ENCODE data around the gene MAP3K13.
"Not testable (repeated sequence)": the region's sequence is repeated elsewhere in the genome, so short reads cannot be mapped to it uniquely, and the experiment has no call there.

The MAP3K13 gene

GRCh38 chr3:185439745-185440466 lies 77.0 kb downstream of the MAP3K13 start:
- H3K27ac ChIP-seq: no peak overlapping the region
- H3K9ac ChIP-seq (ENCODE audit: insufficient read length): no peak overlapping the region
- H3K9me3 ChIP-seq (ENCODE audit: low read depth, low read length): no peaks in the 10 kb centered on the region
- DNase-seq (ENCODE audit: low read depth, low spot score): no peak
- no peaks in the 10 kb centered on the region for H3K36me3 ChIP-seq (ENCODE audit: insufficient read depth, low read length)
- no peak overlapping the region for H3K4me3 ChIP-seq
- no peak for TF ChIP-seq POLR2AphosphoS5 (IDR thresholded peaks at IDR 0.05; ENCODE audit: borderline replicate concordance, low read depth, low read length)
- TF ChIP-seq FOXP2 (optimal IDR thresholded peaks at IDR 0.05; ENCODE audit: control extremely low read depth, extremely low read length, insufficient read depth): no peak
- no peak for TF ChIP-seq EZH2 (IDR thresholded peaks at IDR 0.05)

- no peaks in the 10 kb centered on the region for H3K36me3 ChIP-seq (ENCODE audit: insufficient read depth, low read length)
These were observed 79.1 kb downstream of the MAP3K13 start for GRCh38 chr3:185442031-185442430.

GRCh38 chr3:185444329-185444728 lies 81.4 kb downstream of the MAP3K13 start:
- Histone ChIP-seq H3K27ac (no peak overlapping the region), H3K9me3 (ENCODE audit: low read depth, low read length) (no peaks in the 10 kb centered on the region), H3K4me3 (no peak overlapping the region), H3K36me3 (ENCODE audit: insufficient read depth, low read length) (no peaks in the 10 kb centered on the region), H3K9ac (ENCODE audit: insufficient read length) (no peak overlapping the region)
- TF ChIP-seq FOXP2 (optimal IDR thresholded peaks at IDR 0.05; ENCODE audit: control extremely low read depth, extremely low read length, insufficient read depth): no peak
- no peak for TF ChIP-seq EZH2 (IDR thresholded peaks at IDR 0.05)
- no peak for DNase-seq (ENCODE audit: low read depth, low spot score)

More at GRCh38 chr3:185442031-185442430, 79.1 kb downstream of the MAP3K13 start:
- DNase-seq (ENCODE audit: low read depth, low spot score): no peak
- H3K27ac ChIP-seq: no peak overlapping the region
- H3K4me3 ChIP-seq: no peak overlapping the region
- TF ChIP-seq POLR2AphosphoS5 (IDR thresholded peaks at IDR 0.05; ENCODE audit: borderline replicate concordance, low read depth, low read length) (no peak), EZH2 (IDR thresholded peaks at IDR 0.05) (no peak), FOXP2 (optimal IDR thresholded peaks at IDR 0.05; ENCODE audit: control extremely low read depth, extremely low read length, insufficient read depth) (no peak)
- H3K9ac ChIP-seq (ENCODE audit: insufficient read length): no peak overlapping the region
- H3K9me3 ChIP-seq (ENCODE audit: low read depth, low read length): no peaks in the 10 kb centered on the region

GRCh38 chr3:185448107-185448506 lies 85.2 kb downstream of the MAP3K13 start:
- TF ChIP-seq FOXP2 (optimal IDR thresholded peaks at IDR 0.05; ENCODE audit: control extremely low read depth, extremely low read length, insufficient read depth) (no peak), EZH2 (IDR thresholded peaks at IDR 0.05) (no peak), POLR2AphosphoS5 (IDR thresholded peaks at IDR 0.05; ENCODE audit: borderline replicate concordance, low read depth, low read length) (no peak)
- H3K36me3 ChIP-seq (ENCODE audit: insufficient read depth, low read length): no peaks in the 10 kb centered on the region
- H3K27ac ChIP-seq: no peak overlapping the region
- no peak overlapping the region for H3K9ac ChIP-seq (ENCODE audit: insufficient read length)
- DNase-seq (ENCODE audit: low read depth, low spot score): no peak
- H3K4me3 ChIP-seq: no peak overlapping the region
- no peaks in the 10 kb centered on the region for H3K9me3 ChIP-seq (ENCODE audit: low read depth, low read length)

- H3K9ac ChIP-seq (ENCODE audit: insufficient read length); H3K4me3 ChIP-seq; DNase-seq (ENCODE audit: low read depth, low spot score); H3K36me3 ChIP-seq (ENCODE audit: insufficient read depth, low read length); H3K9me3 ChIP-seq (ENCODE audit: low read depth, low read length); H3K27ac ChIP-seq: not testable (repeated sequence)
These were observed 88.5 kb downstream of the MAP3K13 start for GRCh38 chr3:185451432-185451831.

GRCh38 chr3:185457376-185457775 lies 94.4 kb downstream of the MAP3K13 start:
- H3K36me3 ChIP-seq (ENCODE audit: insufficient read depth, low read length): no peaks in the 10 kb centered on the region
- H3K4me3 ChIP-seq: no peak overlapping the region

GRCh38 chr3:185460309-185460708 lies 97.4 kb downstream of the MAP3K13 start:
- Histone ChIP-seq H3K9ac (ENCODE audit: insufficient read length) (no peak overlapping the region), H3K4me3 (no peak overlapping the region)
- TF ChIP-seq FOXP2 (optimal IDR thresholded peaks at IDR 0.05; ENCODE audit: control extremely low read depth, extremely low read length, insufficient read depth): no peak
- no peak for TF ChIP-seq POLR2AphosphoS5 (IDR thresholded peaks at IDR 0.05; ENCODE audit: borderline replicate concordance, low read depth, low read length)
- no peak for TF ChIP-seq EZH2 (IDR thresholded peaks at IDR 0.05)

More at GRCh38 chr3:185457376-185457775, 94.4 kb downstream of the MAP3K13 start:
- no peak for DNase-seq (ENCODE audit: low read depth, low spot score)
- TF ChIP-seq FOXP2 (optimal IDR thresholded peaks at IDR 0.05; ENCODE audit: control extremely low read depth, extremely low read length, insufficient read depth) (no peak), POLR2AphosphoS5 (IDR thresholded peaks at IDR 0.05; ENCODE audit: borderline replicate concordance, low read depth, low read length) (no peak), EZH2 (IDR thresholded peaks at IDR 0.05) (no peak)
- Histone ChIP-seq H3K27ac (no peak overlapping the region), H3K9ac (ENCODE audit: insufficient read length) (no peak overlapping the region), H3K9me3 (ENCODE audit: low read depth, low read length) (no peaks in the 10 kb centered on the region)

GRCh38 chr3:185460719-185461350 lies 97.9 kb downstream of the MAP3K13 start:
- H3K9ac ChIP-seq (ENCODE audit: insufficient read length): no peak overlapping the region
- no peak overlapping the region for H3K4me3 ChIP-seq
- no peaks in the 10 kb centered on the region for H3K9me3 ChIP-seq (ENCODE audit: low read depth, low read length)
- H3K27ac ChIP-seq: no peak overlapping the region
- TF ChIP-seq EZH2 (IDR thresholded peaks at IDR 0.05) (no peak), FOXP2 (optimal IDR thresholded peaks at IDR 0.05; ENCODE audit: control extremely low read depth, extremely low read length, insufficient read depth) (no peak), POLR2AphosphoS5 (IDR thresholded peaks at IDR 0.05; ENCODE audit: borderline replicate concordance, low read depth, low read length) (no peak)
- DNase-seq (ENCODE audit: low read depth, low spot score): peak; percentile 18
- H3K36me3 ChIP-seq (ENCODE audit: insufficient read depth, low read length): no peaks in the 10 kb centered on the region

More at GRCh38 chr3:185460309-185460708, 97.4 kb downstream of the MAP3K13 start:
- Histone ChIP-seq H3K9me3 (ENCODE audit: low read depth, low read length) (no peaks in the 10 kb centered on the region), H3K27ac (no peak overlapping the region), H3K36me3 (ENCODE audit: insufficient read depth, low read length) (no peaks in the 10 kb centered on the region)
- no peak for DNase-seq (ENCODE audit: low read depth, low spot score)
